HG03469 (cell line): ENCODE data around the gene STIM2.
"Not testable (repeated sequence)": the region's sequence is repeated elsewhere in the genome, so short reads cannot be mapped to it uniquely, and the experiment has no call there.

ENCODE experiments used
- ATAC-seq: cut with Tn5 transposase; IDR thresholded peaks from one replicate; pipeline ENCODE4 v1.9.1; 2021; ENCODE audit warnings: mild to moderate bottlenecking, moderate library complexity, moderate number of reproducible peaks; ENCODE audit not compliant: unreplicated experiment

The STIM2 gene

GRCh38 chr4:26866781-26867180, 6.1 kb downstream of the STIM2 start:
- no peak for ATAC-seq

DNA sequence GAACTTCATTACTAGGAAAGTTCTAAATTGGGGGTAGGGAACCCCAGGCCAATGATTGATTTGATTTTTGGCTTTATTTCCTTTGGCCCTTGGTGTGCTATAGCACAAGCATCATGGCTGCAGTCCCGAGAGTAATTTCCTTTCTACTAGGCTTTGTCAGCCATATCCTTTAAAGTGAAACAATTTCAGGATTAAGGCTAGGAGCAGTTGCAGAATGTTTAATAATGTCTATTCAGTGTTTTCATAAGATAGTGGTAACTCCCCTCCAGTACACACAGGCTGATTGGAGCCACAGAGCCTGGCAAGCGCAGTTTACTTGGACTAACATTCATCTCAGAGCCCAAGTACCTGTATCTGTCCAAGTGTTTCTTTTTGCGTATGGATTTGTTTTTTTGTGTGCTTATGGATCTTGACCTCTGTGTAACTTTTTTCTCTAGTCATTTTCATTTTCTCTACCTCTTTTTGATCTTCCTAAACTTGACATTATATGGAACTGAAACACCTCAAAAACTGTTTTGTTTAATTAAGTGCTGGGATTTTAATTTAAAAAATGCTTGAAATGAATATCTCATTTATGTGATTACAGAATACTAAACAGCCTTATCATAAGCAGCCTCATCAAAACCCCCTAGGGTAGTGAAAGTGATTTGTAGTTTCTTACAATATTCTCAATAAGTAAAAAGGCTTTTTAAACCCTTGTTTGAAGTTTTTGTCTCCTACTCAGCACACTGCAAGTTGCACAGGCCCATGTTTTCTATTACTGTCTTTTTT, 7.5 kb downstream of the STIM2 start:
- ATAC-seq = no peak

GRCh38 chr4:26870576-26871262, 10.1 kb downstream of the STIM2 start:
- ATAC-seq = no peak

DNA sequence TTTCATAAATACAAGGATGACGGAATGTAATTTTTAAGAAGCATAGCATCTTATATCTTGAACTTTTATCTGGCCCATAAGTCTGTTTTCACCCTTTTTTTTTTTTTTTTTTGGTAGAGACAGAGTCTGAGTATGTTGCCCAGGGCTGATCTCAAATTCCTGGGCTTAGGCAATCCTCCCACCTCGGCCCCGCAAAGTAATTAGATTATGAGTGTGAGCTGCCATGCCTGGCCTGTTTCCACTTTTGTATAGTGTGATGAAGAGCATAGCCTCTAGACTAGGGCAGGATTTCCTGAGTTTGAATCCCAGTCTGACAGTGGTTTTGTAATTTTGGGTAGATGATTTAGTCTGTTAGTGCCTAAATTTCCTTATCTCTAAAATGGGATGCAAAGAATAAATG, 11.0 kb downstream of the STIM2 start:
- no peak for ATAC-seq

DNA sequence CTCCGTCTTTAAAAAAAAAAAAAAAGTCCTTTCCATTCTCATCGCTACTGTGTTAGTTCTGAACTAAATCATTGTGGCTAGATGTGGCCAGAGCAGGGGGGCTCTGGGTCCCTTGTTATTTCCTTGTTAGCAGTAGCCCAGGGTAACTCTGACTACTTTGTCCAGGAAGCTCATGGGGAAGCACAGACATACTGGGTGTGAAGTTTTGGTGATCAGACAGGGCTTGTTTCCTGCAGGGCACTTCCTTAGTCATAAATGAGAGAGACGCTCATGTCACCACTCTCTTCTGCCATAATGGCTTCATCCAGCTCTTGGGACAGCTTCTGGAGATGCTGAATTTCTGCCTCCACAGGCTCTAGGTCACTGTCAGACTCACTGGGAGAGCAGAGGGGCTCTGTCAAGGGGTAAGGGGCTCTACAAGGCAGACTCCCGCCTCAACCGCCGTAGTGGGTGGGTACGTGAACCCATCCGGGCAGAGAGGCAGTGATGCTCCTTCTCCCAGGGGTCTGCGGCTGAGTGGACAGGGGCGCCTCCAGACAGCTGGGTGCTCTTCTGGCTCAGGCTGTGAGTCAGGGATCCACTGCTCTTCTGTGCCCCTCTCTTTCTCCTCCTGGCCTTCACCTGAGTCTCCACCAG, 12.9 kb downstream of the STIM2 start:
- ATAC-seq = peak; percentile 49

DNA sequence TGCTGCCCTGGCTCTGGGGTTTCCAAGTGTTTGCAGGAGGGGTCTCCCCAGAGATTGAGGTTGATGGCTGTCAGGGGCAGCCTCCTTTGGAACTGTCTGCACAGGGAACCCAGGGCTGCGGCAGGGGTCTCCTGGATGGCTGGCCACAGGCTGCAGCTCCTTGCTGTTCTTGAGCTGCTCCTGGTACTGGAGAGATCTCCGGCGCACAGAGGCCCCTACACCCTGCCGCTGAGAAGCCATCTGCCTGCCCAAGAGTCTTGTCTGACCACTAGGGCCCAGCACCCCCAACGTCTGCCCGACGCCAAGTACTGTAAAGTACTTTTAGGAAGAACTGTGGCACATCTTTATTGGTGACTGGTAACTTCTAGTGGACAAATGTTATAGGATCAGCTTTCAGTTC, 13.5 kb downstream of the STIM2 start:
- ATAC-seq = no peak

DNA sequence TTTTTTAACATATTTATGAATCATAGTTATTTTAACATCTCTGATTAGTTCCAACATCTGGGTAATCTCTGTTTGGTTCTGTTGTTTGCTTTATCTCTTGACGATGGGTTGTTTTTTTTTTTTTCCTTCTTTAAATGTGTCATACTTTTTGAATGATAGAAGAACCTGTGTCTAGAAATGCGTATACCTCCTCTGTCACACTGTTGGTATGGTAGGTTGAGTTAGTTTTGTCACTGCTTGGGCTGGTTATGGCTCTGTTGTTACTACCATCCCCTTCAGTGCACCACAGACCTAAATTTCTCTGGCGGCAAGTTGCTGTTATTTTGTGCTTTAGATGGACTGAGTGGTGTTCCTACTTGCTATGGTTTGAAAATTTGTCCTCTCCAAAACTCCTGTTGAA, 16.8 kb downstream of the STIM2 start:
- ATAC-seq = no peak

DNA sequence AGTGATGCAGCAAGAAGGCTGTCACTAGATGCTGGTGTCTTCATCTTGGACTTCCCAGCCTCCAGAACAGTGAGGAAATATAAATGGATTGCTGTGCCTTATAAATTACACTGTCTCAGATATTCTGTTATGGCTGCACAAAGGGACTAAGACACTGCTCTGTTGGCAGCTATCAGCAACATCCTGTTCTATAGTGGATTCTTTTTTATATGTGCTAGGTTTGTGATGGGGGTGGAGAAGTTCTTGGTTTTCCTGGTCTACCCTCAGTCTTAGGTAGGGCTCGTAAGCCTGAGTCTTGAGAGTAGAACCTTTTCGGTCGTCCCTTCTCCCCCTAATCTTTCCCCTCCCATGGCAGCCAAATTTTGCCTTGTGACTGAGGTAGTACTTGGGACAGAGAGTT, 17.3 kb downstream of the STIM2 start:
- no peak for ATAC-seq

DNA sequence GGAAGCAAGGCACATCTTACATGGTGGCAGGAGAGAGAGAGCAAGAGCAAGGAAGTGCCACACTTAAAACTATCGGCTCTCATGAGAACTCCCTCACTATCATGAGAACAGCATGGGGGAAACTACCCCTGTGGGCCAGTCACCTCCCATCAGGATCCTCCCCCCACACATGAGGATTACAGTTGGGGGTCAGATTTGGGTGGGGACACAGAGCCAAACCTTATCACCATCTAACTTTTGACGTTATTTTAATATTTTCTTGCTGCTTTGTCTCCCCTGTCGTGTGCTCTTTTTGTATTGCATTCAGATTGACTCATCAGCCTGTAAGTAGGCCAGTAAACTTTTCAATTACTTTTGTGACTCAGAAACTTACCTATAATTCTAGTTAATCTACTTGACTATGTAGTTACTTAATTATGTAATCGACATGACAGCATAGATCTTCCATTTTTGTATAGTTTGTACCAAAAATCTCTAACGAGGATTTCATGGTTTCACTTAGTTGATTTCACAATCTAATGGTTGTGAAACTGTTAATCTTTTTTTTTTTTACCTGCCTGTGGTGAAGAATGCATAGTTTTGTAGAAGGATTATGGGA, 18.3 kb downstream of the STIM2 start:
- no peak for ATAC-seq

DNA sequence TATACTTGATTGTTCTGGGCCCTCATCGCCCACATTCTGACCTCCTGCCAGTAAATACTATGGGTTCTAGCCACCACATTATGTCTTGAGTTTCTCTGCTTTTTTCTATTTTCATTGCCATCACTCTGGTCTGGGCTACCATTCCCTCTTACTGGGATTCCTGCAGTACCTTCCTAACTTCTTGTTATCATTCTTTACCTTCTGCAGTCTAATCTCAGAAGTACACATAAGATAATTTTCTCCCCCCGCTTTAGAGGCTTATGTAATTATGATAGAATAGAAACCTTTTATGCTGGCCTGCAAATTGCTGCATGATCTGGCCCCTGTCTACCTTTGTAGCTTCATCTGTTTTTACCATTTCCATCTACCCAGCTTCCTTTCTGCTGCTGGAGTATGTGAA, 19.2 kb downstream of the STIM2 start:
- ATAC-seq = no peak

DNA sequence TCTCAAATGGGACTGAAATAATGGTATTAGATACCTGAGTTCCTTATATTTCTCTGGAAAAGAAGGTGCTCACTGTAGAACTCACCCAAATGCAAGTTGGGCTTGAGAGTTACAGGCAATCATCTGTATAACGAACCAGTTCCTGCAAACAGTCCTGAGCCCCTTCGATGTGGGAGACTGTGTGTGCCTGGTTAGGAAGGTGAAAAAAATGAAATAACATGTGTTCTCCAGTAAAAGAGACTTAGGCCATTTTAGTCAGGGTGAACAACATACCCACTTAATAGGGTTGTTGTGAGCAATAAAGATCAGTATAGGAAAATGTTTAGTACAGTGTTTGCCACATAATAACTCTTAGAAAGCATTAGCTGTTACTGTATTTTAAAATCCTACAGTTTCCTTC, 23.4 kb downstream of the STIM2 start:
- peak; percentile 2 for ATAC-seq

DNA sequence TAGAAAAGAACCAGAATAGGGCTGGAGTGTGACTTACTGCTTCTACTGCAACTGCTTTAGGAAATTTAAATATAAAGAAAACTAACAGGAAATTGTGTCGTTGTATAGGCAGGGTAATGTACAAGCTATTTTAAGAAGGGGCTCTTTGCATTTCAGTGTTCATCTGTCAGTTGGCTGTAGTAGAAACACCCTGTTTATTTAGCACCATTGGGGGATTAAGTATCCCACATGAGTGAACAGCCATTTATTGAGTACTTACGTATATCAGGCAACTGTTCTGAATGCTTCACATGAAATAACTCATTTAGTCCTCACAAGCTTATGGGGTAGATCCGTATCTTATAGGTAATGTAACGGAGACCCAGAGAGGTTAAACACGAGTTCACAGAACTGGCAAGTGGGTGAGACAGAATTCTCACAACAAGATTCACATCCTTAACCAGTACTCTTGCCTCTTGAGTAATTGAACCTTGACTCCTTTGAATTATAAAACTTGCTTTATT, 23.9 kb downstream of the STIM2 start:
- ATAC-seq = peak; percentile 55

- ATAC-seq = peak; percentile 57
Observed at GRCh38 chr4:26885912-26886274, 25.3 kb downstream of the STIM2 start.

DNA sequence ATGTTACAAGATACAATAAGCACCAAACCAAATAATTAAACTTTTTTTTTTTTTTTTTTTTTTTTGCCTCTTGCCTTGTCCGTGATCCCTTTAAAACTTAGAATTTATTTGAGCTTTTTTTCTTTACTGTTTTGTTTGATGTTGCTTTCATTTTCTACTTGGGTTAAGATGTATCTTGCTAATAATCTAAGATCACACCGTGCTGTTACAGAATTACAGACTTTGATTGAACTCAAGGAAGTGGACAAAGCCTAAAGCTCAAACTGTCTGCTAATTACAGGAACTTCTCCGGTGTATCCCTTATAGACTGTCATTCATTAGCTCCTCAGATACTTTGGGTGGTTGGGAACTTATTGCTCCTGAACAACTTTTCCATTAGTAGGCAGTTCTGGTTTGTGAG, 26.5 kb downstream of the STIM2 start:
- no peak for ATAC-seq

DNA sequence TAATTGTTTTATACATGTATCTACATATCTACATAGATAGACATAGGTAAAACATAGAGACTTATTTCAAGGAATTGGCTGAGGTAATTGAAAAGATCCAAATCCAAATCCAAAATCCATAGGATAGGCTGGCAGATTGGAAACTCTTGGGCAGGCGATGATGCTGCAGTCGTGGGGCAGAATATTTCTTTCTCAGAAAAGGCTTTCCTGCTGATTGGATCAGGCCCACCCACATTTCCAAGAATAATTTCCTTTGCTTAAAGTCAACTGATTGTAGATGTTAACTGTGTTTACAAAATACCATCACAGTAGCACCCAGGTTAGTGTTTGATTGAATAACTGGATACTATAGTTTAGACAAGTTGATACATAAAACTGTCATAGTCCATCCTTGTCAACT, 27.2 kb downstream of the STIM2 start:
- no peak for ATAC-seq

- ATAC-seq = no peak
Observed at GRCh38 chr4:26889356-26889755, 28.7 kb downstream of the STIM2 start.

DNA sequence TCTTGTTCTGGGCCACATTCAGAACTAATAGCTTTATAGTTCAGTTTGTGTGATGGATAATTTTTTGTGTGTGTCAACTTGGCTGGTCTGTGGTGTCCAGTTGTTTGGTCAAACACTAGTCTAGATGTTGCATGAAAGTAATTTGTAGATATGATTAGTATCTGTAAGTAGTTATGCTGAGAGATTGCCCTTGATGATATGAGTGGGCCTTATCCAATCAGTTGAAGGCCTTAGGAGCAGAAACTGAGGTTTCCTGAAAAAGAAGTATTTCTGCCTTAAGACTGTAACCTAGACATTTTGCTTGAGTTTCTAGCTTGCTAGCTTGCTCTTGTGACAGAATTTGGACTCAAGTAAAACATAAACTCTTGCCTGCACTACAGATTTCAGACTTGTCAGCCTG, 30.4 kb downstream of the STIM2 start:
- ATAC-seq = no peak

DNA sequence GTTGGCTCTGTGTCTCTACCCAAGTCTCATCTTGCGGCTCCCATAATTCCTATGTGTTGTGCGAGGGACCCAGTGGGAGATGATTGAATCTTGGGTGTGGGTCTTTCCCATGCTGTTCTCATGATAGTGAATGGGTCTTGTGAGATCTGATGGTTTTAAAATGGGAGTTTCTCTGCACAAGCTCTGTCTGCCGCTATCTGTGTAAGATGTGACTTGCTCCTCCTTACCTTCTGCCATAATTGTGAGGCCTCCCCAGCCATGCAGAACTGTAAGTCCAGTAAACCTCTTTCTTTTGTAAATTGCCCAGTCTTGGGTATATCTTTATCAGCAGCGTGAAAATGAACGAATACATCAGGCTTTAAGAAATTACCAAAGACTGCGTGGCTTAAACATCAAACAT, 31.2 kb downstream of the STIM2 start:
- ATAC-seq = no peak

DNA sequence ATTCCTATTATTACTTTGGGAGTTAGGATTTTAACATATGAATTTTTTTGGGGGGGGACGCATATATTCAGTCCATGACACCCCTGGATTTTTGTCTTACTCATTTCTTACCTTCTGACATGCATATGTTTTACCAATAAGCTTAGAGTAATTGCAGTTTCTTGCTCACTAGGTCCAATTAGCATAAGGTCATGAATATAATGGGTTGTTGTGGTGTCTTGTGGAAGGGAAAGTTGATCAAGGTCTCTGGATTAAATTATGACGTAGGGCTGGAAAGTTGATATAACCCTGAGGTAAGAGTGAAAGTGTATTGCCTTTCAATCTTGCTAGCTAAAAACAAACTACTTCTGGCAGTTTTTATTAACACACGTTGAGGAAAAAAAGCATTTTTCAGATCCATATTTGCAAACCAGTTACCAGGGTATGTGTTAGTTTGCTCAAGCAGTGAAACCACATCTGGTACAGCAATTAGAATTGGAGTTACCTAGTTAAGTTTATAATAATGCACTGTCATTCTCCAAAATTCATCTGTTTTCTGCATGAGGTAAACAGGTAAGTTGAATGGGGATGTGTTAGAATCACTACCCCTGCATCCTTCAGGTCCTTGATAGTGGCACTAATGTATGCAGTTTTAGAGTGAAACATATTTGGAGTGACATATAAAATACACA, 32.0 kb downstream of the STIM2 start:
- ATAC-seq = no peak

GRCh38 chr4:26893491-26893890, 32.9 kb downstream of the STIM2 start:
- ATAC-seq = no peak

GRCh38 chr4:26894881-26895280, 34.2 kb downstream of the STIM2 start:
- ATAC-seq = not testable (repeated sequence)
